GM19452 (cell line): ENCODE measurements around the gene GHRL.

ENCODE experiments used
- ATAC-seq: cut with Tn5 transposase; IDR thresholded peaks from one replicate; pipeline ENCODE4 v1.9.1; 2021; ENCODE audit not compliant: unreplicated experiment

The GHRL gene

GRCh38 chr3:10328460-10329071 lies 35.8 kb upstream of the GHRL start:
- no peak for ATAC-seq

DNA sequence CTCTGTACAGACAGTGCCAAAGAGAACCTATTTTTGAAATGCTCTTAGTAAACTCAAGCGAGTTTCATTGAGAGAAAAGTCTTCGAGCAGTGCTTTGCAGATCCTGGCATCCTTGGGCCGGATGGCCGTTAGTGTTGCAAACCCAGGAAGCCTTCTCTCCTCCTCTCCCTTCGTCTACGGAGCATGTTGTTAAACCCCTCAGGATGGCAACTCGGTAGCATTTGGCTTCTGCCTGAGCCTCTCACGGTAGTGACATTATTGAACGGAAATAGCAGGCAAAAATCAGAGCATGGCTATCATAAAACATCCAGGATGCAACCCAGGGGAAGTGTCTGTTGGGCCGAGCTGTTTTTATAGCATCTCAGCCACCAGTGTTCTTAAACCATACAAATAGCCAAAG lies 34.8 kb upstream of the GHRL start:
- ATAC-seq = no peak

DNA sequence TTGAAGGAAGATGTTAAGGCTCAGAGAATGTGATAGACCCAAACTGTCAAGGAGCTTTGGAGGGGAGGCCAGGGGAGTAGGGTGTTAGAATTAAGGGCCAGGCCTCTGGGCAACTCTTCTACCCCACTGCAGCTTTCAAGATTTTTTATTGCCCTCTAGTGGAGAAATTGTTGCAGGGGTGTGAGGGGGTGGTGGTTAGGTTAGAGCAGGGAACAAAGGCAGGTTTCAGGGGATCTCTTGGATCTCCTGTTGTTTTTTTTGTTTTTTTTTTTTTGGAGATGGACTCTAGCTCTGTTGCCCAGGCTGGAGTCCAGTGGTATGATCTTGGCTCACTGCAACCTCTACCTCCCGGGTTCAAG lies 29.6 kb upstream of the GHRL start:
- no peak for ATAC-seq

DNA sequence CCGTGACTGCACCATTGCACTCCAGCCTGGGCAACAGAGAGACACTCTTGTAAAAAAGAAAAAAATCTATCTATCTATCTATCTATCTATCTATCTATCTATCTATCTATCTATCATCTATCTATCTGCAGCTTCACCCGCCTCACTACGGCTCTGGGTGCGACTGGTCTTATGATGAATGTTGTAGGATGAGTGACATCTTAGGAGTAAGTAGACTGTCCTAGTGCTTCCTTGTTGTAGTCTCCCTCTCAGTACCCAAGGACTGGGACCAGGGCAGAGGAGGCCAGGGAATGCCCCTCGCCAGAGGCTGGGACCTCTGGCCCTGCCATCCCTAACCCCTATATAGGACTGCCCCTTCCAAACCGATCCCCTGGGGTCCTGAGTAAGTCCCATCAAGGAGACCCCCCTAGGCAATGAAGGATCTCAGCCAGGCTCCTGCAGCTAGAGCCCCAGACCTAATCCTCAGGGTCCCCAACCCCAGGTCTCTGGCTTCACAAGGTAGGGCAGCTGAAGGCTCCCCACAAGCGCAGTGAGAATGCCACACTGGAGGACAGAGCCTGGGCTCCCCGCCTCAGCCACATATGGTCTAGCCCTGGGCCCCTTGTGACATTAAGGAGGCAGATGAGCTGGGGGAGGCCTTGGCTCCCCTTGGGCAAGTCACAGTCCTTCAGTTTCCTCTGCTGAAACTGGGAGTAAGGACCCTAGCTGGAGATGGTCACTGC lies 29.0 kb upstream of the GHRL start:
- ATAC-seq = no peak

DNA sequence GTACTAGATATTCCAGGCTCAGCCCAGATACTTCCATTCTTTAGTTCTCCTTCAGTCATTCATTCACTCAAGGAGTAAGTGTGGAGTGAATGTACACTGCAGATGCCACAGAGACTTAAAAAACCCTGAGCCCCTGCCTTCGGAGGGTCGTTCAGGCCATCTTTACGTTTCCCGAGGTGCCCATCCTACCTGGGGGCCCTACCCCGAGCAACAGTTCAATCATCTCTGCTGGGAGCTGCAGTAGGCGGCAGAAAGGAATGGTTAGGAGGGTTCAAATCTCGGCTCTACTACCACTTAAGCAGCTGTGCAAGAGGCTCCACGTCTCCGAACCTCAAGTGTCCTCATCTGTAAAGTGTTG lies 27.6 kb upstream of the GHRL start:
- no peak for ATAC-seq

- no peak for ATAC-seq
Observed at GRCh38 chr3:10319804-10320203, 27.1 kb upstream of the GHRL start.

DNA sequence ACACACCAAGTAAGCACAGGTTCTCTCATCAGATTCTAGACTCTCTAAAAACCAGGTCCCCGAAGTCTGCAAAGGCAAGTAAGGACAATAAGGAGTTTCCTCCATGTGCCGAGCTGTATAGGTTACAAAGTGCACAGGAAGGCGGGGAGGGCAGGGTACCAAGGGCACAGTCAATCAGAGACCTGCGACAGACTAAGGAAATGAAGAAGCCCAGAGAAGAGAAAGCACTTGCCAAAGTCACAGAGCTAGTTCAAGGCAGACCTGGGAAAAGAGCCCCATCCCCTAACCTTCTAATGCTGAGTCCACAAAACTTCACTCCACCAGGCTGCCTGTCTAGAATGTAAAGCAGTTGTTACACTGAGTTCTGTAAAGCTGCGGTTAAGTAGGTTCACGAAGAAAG lies 26.5 kb upstream of the GHRL start:
- no peak for ATAC-seq

GRCh38 chr3:10317961-10318350 lies 25.2 kb upstream of the GHRL start:
- ATAC-seq = no peak

- no peak for ATAC-seq
Observed at GRCh38 chr3:10317311-10317960, 24.7 kb upstream of the GHRL start.

GRCh38 chr3:10315771-10316344 lies 23.1 kb upstream of the GHRL start:
- ATAC-seq = no peak

DNA sequence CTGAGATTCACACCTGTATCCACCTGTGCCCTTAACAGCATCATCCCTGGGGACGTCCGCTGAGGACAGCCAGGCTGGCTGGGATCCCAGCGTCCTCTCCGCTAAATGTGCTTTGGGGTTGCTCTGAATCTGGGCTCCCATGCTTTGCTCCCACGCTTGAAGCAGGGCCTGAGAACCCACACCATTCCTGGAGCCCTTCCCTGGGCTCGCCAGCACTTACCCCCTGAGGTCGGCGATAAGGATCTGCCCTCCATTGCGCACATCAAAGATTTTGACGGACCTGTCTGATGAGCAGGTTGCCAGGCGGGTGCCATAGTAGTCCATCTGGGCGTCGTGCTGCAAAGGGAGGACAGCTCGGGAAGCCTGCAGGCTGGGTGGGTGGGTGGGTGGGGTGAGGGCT lies 22.4 kb upstream of the GHRL start:
- ATAC-seq = no peak

- ATAC-seq = no peak
Observed at GRCh38 chr3:10312861-10313260, 20.1 kb upstream of the GHRL start.

DNA sequence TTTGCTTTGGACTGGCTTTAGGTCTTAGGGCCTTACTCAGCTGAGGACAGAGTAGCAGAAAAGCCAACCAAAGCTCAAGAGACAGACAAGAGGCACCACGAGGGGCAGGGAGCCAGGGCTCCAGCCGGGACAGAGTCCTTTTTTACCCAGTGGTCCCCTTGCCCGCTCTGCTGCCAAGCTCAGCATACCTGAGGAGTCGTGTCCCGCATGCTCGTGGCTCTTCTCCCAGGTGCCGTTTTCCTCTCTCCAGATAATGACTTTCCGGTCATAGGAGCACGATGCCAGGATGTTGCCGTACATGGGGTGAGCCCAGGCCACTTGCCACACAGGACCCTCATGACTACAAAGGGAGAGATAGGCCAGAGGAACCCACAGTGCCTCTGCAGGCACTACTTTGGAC lies 19.6 kb upstream of the GHRL start:
- no peak for ATAC-seq

- no peak for ATAC-seq
Observed at GRCh38 chr3:10311710-10312109, 19.0 kb upstream of the GHRL start.

DNA sequence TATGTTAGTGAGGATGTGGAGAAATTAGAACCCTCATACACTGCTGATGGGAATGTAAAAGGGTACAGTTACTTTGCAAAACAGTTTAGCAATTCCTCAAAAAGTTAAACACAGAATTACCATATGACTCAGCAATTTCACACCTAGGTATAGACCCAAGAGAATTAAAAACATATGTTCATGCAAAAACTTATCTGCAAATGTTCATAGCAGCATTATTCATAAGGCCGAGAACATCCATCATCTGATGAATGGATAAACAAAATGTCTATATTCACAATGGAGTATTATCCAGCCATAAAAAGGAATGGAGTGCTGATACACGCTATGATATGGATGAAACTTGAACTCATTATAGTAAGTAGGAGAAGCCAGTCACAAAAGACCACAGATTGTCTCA lies 17.8 kb upstream of the GHRL start:
- no peak for ATAC-seq

GRCh38 chr3:10309736-10310135 lies 17.0 kb upstream of the GHRL start:
- ATAC-seq = no peak

GRCh38 chr3:10308678-10309077 lies 15.9 kb upstream of the GHRL start:
- ATAC-seq = no peak

- no peak for ATAC-seq
Observed at GRCh38 chr3:10306156-10306555, 13.4 kb upstream of the GHRL start.

GRCh38 chr3:10305331-10305902 lies 12.7 kb upstream of the GHRL start:
- no peak for ATAC-seq

DNA sequence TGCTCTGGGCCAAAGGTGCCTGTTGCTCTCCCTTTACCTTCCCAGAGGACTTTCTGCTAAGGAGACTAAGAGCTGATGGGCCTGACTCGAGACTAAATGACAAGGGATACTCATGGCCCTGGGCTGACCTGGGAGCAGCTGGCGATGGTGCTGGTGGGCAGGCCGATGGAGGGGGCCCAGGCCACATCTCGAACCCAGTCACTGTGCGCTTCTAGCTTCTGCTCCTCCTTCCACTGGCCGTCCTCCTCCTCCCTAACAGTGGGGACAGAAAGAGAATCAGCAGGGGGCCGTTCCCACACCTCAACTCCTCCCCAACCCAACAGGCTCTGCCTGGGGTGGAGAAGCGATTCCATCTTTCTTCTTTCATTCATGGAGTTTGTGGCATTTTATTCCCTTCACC lies 12.2 kb upstream of the GHRL start:
- ATAC-seq = no peak

- ATAC-seq = no peak
Observed at GRCh38 chr3:10303785-10304184, 11.0 kb upstream of the GHRL start.

- ATAC-seq = no peak
Observed at GRCh38 chr3:10303105-10303504, 10.4 kb upstream of the GHRL start.
